HG03045 (cell line): Measurements from ENCODE around the gene RANBP3.
A peak's percentile ranks its signal among the peaks of the same experiment; 100 is the strongest.

Experiments
- ATAC-seq: cut with Tn5 transposase; IDR thresholded peaks from one replicate; pipeline ENCODE4 v1.9.1; 2021; ENCODE audit warnings: mild to moderate bottlenecking, moderate library complexity; ENCODE audit not compliant: unreplicated experiment

RANBP3 gene

DNA sequence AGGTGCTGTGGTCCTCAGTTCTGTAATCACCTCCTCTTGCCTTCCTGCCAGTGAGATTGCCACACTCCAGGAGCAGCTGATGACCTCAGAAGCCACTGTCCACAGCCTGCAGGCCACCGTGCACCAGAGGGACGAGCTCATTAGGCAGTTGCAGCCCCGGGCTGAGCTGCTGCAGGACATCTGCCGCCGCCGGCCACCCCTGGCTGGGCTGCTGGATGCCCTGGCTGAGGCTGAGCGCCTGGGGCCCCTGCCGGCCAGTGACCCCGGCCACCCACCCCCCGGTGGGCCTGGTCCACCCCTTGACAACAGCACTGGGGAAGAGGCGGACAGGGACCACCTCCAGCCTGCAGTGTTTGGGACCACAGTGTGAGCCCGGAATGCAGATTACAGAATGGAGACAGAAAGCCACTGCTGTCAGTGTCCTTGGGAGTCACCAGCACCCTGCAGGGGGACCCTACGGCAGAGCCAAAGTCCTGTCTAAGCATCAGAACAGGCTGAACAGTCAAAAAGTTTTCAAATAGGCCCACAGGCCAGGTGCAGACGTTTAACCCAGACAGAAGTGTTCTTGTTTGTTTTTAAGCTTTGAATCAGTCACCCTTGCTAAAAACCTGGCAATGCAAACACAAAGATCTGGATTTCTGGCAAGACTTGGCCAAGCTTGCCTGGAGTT is 69.0 kb downstream of the RANBP3 start:
- no peak for ATAC-seq

DNA sequence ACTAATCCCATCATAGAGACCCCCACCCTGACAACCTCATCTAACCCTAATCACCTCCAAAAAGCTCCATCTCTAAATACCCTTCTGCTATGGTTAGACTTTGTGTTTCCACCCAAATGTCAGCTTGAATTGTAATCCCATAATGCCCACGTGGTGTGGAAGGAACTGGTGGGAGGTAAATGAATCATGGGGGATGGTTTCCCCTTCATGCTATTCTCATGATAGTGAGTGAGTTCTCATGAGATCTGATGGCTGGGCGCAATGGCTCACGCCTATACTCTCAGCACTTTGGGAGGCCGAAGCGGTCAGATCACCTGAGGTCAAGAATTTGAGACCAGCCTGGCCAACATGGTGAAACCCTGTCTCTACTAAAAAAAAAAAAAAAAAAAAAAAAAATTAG is 70.7 kb downstream of the RANBP3 start:
- ATAC-seq = no peak

DNA sequence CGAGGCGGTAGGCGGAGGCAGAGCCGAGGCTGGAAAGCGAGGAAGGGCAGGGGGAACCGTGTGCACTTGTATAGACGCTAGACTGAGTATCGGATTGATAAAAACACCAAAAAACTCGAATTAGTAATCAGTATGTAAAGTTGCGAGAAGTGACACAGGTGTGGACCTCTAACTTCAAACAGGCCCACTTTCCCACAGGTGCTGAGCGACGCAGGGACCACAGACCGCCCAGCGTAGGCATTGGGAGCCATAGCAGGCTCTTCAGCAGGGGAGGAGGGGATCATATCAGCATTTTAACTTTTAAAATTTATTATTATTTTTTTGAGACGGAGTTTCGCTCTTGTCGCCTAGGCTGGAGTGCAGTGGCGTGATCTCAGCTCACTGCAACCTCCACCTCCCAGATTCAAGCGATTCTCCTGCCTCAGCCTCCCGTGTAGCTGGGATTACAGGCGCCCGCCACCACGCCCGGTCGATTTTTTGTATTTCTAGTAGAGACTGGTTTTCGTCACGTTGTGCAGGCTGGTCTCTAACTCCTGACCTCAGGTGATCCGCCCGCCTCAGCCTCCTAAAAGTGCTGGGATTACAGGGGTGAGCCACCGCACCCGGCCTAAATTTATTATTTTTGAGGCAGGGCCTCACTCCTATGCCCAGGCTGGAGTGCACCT is 72.7 kb downstream of the RANBP3 start:
- no peak for ATAC-seq

DNA sequence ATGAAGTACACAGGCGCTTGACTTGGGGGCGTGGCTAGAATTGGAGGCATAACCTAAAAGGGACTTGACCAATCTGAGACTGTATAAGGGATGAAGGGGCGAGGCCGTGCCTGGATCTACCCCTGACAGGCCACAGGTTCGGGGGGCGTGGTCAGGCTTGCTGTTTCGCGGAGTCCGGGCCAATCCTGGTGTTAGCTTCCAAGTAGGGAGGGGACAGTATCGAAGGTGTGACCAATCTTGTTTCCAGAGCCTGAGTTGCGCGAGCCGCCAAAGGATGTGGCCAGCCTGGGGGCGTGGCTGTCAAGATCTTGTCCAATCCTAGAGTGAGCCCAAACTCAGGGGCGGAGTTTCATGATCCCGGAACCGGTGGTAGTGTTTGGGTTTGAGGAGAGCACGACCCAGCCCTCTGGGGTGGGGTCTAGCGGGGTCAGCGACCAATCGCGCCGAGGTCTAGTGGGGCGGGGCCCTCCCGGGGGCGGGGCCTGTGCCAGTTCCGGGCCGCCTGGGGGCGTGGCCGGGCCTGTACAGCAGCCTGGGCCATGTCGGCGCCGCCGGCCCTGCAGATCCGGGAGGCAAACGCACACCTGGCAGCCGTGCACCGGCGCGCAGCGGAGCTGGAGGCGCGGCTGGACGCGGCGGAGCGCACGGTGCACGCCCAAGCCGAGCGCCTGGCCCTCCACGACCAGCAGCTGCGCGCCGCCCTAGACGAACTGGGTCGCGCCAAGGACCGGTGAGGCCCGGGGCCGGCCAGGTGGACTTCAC is 73.4 kb downstream of the RANBP3 start, which contains the start of gene VMAC:
Gene VMAC (plus strand): TSS at position 521 of the 762 bp plus-strand sequence. CDS start 19 bp downstream, at position 540.
- peak; percentile 81 for ATAC-seq

DNA sequence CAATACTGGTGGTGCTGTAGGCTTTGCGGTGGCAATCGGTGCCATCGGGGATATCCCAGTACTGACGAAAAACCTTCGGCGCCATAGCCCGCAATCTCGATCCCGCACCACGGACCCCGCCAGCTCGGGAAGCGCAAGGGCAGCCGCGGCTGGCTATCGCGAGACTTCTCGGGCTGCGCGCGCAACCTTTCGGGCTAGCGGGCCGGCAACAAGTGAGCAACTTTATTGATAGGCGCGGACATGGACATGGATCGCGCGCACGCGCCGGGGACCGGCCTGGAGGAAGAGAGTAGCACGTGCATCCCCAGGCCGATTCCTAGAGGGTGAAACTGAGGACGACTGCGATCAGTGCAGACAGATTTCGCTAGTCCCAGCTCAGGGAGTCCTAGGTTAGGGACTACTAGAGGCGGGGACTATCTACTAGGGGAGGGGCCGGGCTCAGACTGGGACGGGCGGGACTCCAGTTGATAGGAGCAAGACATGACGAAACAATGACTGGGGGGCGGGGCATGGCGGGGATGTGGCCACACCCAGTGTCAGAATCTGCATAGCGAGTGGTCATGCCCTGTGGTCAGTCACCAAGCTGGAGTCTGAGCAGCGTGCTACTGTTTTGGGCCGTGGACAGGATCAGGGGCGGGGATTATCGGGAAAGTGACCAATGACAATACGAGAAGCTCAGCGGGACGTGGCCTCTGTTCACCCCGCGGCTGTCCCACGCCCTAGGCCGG is 74.2 kb downstream of the RANBP3 start, which contains the start of gene NDUFA11:
Gene NDUFA11 (minus strand): TSS at position 167 of the 728 bp plus-strand sequence. CDS start 82 bp downstream, at position 85.
- peak; percentile 39 for ATAC-seq

DNA sequence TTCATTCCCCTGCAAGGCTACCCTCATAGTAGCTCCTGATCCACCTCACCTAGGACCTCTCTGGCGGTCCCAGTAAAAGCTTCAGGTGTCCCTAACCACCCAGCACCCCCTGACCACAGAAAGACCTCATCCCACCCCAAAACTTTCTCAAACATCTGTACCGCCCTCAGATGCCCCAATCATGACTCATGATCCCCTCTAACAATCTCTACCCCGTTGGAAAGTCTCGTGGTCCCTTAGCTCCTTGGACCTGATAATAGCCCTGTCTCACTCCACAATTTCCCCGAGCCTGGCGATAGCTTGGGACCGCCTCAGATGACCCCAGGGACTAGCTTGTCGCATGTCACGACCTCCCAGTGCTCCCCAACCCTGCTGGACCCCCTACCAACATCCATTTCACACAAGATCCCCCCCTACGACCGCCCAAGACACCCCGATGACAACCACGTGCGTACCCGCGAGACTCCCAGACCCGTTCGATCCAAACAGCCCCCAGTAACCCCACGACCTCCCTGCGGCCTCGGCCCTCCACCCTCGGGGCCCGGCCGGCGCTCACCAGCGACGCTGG is 74.8 kb downstream of the RANBP3 start:
- ATAC-seq = no peak

DNA sequence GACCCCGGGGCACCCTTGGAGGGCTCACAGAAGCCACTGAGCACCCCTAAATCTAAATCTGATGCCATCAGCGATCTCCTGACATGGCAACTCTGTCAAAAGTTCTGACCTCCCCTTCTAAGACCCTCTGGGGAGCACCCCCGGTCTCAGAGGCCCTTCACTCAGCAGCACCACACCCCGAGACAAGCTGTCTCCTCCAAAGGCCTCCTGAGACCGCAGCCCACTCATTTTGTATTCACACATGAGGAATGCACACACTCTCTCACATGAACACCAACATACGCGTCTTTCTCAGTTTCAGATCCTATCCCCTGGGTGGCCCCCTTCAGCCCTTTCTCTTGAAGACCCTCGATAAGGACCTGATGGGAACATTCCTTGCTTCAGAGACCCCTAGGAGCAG is 77.0 kb downstream of the RANBP3 start:
- no peak for ATAC-seq

DNA sequence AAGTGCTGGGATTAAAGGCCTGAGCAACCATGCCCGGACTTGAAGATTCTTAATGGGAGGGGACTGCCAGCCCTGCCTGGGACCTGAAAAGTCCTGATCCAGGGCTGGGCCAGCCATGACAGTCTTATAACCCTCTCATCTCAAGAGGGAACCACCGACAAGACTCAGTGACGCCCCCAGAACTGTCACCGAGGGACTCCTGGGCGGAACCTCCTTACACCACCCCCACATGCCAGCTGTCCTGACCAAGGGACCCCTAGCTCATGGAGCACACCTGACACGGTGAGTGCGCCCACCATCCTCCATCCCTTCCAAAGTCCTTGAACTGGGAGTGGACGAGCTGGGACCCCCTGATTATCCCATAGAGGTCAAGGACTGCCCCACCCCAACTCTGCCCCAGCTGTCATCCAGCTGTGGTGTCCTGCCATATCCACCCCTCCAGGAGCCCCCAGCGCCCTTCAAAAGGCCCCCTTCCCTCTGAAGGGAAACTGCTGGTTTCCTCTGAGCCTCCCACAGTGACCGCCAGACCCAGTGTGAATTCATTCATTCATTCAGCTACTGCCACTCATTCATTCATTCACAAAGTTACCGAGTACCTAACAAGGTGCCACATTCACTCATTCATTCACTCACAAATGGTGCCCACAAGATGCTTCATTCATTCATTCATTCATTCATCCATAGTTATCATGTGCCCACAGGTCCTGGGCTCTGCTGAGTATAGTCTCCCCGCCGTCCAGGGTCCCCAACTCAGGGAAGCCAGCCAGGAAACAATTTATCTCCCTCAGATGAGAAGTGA is 78.0 kb downstream of the RANBP3 start:
- no peak for ATAC-seq

DNA sequence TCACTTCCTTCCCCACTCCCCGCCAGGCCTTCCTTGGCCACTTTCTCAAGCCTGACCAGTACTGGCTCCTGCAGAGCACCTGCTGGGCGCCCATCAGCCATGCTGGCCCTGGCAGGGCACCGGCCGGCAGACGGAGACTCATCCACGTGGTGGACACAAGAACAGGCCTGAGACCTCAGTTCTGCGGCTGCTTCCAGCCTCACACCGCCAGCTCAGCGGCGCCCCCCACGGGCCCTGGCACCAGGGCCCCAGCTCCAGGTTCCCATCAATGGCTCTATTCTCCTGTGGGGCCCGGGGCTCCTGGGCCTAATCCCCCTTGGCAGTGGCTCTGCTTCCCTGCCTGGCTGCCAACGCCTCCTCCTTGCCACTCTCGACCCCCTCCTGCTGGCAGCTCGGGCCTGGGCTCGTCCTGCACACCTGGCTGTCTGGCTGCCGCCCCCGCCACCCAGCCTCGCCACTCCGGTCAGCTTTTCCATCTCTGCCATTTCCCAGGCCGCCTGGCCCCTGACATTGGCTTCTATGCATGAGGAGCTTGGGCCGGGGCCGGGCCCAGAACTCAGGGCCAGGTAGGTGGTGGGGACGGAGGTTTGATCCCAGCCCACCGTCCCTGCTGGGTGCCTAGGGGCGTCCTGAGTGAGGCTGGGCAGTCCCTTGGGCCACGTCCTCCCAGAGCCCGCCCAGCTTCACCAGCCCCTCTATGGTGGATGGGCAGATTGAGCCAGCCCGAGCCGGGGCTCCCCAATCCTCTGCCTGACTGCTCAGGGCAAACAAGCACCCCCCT is 80.6 kb downstream of the RANBP3 start:
- ATAC-seq = no peak

DNA sequence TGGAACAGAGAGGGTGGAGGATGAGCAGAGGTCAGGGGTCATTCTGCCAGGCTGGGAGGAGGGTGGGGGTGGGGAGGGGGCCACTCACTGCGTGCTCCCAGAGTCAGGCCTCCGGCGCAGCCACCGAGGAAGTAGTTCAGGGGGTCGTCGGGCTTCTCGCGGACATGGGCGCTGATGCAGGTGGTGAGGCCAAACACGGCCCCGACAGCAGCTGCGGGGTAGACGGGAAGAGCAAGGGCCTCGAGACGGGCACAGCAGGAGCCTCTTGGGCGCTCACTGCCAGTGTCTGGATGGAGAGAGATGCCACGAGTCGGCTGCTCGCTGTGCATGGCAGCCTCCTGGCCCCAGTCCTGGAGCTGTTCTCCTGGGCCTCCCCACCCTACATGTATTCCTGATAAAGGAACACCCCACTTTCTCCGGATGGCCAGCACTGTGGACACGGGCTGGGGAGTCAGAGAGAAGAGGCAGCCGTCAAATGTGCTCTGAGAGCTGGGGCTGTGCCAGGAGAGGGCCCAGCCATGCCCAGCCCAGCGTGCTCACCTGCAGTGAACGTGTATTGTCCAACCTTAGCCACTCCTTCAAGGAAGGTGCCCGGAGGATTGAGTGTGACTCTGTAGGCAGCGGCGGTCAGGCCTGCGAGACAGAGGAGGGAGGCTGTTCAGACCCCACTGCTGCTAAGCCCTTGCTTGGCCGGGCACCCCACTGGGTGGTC is 81.4 kb downstream of the RANBP3 start:
- no peak for ATAC-seq

DNA sequence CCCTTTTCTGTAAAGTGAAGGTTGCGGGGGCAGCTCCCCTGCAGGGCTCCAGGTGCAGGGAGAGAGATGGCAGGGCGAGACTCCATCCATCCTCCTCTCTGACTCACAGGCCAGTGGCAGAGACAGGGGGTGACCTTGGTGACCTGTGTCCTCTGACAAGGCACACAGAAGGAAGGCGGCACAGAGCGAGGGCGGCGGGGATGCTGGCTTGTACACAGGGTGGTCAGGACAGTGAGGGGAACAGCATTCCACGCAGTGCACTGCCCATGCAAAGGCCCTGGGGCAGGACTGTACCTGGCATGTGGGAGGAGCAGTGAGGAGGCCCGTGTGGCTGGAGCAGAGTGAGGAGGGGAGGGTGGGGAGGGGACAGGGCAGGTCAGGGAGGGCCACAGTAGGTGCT is 82.0 kb downstream of the RANBP3 start:
- ATAC-seq = no peak

DNA sequence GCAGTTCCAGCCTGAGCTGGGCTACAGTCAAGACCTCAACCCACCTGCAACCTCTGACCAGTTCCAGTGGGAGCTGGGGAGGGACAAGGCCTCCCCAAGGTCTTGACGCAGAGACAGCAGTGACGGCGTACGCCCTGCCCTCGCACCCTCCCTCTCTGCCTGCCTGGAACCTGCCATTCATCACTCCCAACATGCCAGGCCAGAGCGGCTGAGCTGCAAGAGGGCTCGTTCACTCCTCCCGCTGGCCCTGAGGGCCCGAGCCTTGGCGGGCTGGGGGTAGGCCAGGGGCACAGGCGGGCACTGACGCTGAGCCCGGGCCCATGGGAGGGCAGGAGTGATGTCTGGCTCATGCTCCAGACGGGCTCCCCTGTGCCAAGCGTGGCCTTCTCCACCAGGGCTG is 82.5 kb downstream of the RANBP3 start:
- no peak for ATAC-seq

DNA sequence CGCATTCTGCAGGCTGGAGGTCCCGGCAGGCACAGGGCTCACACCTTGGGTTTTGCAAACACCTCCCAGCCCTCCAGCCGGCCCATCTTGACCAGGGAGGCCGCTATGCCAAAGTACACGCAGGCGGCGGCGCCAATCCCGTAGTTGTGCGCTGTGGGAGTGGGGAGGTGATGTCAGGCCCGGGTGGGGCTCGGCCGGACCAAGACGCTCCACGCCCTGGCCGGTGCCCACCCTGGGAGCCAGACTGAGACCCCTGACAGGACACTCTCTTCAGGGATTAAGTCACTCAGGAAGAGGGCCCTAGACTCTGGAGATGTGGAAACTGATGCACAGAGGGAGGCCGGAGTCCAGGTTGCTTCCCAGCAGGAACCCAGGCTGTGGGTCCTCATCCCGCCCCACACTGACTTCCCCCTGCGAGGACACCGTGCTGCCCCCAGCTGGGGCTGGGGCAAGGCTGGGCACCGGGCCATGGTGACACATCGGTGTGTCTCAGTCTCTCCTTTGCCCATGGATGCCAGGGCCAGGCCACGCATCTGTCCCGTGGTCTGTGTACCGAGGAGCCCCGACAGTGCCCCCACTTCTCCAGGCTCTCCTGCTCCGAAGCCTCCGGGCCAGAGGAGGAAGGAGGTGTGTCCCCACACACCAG is 83.1 kb downstream of the RANBP3 start:
- no peak for ATAC-seq

DNA sequence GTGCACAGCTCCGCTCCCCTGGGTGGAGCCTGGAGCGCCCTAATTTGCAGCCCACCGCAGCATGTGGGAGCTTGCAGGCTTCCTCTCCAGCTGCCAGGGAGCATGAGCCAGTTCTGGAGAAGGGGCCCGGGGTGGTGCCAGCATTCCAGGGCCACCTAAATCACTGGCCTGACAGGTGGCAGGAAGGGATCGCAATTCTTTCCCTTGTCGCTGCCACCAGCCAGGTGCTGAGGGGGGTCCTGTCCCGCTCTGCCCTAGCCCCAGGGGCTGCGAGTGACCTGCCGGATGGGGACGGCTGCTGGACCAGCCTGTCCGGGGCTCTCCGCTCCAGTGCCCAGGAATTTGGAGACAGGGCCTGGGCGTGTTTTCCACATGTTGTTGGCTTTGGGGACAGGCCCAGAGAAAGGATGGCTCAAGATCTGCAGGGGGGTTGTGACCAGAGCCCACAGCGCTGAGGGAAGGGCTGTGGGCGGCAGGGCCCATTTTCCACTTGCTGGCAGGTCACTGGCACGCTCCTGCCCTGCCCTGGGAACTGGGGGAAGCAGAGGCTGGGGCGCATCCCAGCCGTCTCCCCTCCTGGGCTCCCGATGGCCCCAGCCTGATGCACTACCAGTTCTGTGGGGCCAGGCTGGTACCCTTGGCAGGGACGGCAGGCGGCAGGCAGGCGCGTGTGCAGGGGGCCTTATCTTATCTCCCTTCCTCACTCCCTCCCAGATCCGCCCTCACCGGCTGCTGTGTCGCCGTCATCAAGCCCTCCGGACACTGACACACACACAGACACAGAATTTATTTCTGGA is 83.8 kb downstream of the RANBP3 start:
- no peak for ATAC-seq

DNA sequence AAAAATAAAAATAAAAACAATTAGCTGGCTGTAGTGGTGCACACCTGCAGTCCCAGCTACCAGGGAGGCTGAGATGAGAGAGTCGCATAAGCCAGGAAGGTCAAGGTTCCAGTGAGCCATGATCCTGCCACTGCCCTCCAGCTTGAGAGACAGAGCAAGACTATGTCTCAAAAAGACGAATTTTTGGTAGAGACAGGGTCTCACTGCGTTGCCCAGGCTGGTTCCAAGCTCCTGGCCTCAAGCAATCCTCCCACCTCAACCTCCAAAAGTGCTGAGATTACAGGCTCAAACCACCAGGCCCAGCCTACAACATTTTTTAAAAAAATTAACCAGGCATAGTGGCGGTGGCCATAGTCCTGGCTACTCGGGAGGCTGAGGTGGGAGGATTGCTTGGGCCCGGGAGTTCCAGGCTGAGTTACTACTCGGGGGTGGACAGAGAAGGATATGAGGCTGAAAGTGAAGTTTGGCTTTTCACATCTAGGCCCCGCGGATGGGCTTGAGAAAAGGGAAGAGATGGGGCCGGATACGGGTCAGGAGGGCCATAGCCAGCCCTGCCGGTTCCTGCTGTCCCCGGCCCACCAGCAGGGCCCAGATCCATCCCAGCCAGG is 84.5 kb downstream of the RANBP3 start:
- no peak for ATAC-seq

DNA sequence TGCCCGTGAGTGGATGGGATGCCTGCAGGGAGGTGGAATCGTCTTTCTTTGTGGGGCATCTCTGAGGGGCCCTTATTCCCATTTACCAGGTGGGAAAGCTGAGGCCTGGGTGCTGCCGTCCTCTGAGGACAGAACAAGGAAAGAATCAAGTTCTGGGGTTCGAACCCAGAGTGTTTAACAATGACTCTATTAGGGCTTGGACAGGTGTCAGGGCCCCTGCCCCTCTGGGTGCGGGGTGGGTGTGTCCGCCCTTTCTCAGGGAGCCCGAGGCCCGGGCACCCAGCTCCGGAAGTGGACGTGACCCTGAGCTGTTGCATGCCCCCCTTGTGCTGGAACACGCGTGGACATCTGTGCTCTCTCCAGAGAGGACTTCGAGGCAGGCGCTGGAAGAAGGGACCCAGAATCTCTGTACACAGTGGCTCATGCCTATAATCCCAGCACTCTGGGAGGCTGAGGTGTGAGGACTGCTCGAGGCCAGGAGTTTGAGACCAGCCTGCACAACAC is 85.1 kb downstream of the RANBP3 start:
- ATAC-seq = no peak
